HG02623 (cell line): ENCODE measurements around the gene OGDHL.
"Not testable (repeated sequence)": the region's sequence is repeated elsewhere in the genome, so short reads cannot be mapped to it uniquely, and the experiment has no call there.

Experiments used
- ATAC-seq: cut with Tn5 transposase; IDR thresholded peaks from one replicate; pipeline ENCODE4 v1.9.1; 2021; ENCODE audit warnings: moderate library complexity; ENCODE audit not compliant: unreplicated experiment

OGDHL gene

DNA sequence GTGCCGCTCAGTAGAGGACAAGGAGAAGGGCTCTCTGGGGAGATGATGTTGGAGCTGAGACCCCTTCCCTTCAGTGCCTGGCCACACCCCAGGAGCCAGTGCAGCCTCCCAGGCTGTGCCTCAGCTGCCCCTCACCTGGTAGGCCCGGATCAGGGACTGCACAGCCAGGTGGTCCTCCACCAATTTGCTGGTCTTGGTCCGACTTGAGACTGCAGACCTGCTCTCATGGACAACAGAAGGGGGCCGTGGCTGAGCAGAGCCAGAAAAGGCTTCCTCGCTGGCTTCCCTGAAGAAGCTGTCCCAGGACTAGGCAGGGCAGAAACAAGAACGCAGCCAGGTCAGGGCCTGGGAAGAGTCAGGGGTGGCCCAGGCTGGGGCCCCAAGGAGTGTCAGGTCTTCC lies 5.5 kb downstream of the OGDHL start:
- ATAC-seq: no peak

DNA sequence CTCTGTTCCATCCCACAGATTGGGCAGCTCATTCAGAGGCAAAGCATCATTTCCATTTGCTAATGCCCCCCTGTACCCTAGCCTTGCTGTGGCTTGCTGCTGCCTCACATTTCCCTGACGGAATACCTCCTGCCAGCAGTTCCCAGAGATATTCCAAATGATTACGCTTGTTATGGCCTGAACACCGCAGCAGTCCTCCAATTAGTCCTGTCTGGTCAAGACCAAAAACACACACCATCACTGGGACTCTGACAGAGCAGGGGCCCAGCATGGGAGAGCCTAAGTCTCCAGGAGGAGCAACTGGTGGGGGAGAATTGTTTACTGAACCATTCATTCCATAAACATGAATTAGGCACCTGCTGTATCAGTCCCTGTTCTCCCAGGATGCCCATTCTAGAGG lies 6.1 kb downstream of the OGDHL start:
- no peak for ATAC-seq

DNA sequence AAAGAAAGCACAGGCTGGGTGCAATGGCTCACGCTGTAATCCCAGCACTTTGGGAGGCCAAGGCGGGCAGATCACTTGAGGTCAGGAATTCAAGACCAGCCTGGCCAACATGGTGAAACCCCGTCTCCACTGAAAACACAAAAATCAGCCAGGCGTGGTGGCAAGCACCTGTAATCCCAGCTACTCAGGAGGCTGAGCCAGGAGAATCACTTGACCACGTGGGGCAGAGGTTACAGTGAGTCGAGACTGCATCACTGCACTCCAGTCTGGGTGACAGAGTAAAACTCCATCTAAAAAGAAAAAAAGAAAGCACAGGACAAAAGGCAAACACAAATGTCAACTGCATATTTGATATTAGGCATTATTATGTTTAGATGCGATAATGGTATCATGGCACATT lies 7.2 kb downstream of the OGDHL start:
- ATAC-seq: not testable (repeated sequence)

DNA sequence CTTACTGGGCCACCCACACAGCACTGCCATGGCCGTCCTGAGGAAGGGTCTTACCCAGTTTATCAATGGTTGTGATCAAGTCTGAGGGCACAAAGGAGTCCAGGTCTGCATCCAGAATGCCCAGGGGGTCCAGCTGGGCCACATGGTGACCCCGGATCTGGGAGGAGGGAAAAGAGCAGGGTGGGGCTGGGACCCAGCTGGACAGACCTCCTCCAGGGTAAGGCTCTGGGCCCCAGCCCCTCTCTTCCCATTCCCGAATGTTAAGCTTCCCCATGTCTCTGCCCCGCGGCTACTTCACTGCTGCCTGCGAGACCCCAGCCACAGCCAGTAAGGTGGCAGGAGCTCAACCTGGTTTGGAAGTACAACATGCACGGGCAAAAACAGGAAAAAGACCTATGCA lies 9.5 kb downstream of the OGDHL start:
- no peak for ATAC-seq

DNA sequence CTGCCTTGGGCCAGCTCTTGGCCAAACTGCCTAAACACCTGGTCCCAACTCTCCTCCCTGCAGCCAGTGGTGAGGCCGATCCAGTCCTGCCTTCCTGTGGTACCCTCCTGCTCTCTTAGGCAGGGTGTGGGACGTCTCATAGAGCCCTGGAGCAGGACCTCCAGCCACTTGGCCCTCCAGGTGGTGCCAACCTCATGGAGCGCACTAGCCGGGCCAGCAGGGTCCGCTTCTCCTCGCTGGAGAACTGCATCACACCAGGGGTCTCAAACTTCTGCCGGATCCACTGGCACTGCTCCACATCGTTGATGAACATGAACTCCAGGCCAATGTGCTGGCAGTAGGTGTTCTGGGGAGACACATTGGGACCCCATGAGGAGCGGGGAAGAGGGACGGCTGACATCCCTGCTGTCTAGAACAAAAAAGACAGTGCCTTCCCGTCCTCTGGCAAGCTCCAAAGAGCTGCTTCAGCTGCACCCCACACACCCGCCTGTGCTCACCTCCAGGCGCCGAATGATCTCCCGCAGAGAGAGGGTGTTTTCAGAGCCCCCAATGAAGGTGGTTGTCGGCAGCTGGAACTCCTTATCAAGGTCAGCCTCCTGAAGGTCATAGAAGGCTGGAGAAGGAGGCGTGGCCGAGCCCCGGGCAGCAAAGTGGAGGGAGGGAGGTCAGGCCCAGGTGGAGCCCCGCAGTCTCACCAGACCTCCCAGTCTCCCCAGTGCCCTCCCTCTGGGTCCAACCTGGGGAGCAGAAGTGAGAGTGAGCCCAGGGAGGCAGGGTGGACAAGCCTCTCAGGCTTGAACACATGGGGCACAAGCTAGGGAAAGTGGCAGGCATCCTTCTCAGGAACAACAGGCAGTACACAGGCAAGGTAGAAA lies 10.2 kb downstream of the OGDHL start:
- ATAC-seq: no peak

DNA sequence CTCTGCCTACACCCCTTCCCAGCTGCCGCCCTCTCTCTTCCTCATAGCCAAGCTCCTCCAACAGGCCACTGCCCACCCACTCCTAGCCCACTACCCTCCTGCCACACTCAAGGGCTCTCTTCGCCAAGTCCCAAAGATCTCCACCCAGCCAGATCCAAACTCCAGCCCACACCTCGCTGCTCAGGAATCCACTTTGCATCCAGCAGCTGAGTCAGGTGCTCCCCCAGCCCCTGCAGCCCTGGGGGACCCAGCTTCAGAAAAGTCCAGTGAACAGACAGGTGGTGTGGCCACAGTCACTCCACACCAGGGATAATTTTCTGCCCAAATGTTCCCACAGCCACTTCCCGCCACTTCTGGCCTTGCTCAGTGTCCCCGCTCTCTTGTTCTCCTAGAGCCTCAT lies 10.9 kb downstream of the OGDHL start:
- no peak for ATAC-seq

DNA sequence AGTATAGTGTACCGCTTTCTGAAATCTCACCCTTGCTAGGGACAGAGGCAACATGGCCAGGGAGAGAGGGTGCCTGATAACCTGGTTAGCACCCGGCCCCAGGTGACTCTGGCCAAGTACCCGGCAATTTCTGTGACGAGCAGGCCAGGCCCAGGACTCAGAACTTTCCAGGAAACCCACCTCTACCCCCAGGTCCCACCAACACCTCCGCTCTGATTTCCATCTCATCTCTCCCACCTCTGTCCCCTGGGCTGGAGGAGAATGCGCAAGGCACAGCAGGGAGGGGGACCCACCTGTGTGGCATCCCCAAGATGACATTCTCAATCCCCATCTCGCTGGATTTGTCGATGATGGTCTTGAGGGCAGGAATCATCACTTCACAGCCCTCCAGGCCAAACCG lies 11.6 kb downstream of the OGDHL start:
- ATAC-seq: no peak

DNA sequence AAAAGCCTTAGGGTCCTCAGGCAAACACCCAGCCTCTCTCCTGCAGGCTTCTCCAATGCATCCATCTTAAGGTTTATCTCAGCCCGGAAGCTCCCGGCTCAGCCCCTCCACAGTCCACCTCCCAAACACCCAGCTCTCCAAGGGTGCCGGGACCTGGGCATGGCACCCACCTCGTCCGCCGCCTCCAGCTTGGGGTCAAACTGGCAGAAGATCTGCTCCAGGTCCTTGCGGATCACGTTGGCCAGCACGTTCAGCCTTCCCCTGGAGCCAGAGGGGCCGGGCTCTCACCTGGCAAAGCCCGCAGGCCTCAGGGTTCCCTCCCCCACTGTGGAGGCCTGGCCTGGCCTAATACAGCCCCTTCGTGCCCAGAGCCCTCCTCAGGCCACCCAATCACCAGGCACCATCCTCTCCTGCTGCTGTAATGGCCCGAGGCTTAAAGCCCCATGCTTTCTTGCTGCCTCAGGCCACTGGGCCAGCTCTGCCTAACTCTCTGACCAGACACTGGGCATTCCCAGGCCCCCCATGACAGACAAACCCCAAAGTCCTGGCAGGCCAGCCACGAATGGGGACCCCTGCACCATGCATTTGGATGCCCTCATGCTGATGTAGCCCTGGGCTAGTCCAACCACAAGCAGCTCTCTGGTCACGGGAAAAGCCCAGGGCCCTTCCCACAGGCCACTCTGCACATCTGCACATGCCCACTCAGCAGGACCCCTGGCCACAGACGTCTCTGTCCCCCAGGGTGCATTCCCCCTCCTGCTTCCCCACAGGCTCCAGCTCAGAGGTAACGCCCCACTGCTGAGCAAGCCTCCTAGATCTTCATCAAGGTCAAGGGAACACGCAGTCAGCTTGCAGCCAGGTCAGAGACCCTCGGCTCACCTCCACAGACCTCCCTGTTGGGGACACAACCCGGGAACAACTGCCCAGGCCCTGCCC lies 12.3 kb downstream of the OGDHL start:
- no peak for ATAC-seq

DNA sequence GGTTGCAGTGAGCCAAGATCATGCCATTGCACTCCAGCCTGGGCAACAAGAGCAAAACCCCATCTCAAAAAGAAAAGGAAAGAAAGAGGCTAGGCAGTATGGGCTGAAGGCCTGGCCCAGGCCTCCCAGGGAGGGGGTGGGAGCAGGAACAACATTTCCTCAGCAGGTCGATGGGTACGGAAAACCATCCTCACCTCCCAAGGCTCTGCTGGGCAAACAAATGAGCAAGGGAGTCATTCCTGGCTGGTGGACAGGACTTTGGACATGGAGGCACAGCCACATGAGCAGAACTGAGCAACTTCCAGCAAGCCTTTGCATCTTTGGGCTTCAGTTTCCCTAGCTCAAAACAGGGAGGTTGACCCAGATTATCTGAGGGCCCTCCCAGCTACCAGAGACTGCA lies 13.0 kb downstream of the OGDHL start:
- ATAC-seq: no peak

DNA sequence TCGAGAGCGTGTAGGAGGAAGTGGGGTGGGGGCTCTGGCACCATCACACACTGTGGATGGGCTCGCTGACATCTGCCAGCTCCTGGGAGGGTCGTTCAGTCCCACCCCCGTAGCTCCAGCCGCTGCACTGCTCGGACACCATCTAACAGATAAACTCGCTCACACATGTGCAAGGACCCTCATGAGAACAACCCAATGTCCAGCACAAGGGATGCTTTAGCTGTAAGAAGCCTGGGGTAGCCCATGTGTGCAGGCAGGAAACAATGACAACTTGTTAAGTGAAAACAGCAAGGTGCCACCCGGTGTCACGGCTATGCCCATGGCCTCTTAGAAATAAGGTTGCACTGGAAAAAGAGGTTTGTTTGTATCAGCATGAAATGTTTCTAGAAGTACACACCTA lies 14.1 kb downstream of the OGDHL start:
- ATAC-seq: no peak

DNA sequence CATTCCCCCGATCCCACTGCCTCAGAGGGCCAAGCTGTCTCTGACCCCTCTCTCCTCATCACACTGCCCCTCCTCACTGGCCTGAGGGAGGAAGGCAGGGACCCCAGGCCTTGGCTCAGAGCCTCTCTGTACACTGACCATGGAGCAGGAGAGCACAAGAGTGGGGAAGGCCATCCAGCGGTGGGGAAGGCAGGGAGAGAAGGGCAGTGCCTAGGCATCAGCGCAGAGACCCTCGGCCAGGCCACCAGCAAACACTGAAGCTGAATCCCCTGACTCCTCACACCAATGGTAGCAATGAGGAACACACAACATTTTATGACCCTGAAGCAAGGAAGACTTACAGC lies 14.8 kb downstream of the OGDHL start:
- no peak for ATAC-seq

DNA sequence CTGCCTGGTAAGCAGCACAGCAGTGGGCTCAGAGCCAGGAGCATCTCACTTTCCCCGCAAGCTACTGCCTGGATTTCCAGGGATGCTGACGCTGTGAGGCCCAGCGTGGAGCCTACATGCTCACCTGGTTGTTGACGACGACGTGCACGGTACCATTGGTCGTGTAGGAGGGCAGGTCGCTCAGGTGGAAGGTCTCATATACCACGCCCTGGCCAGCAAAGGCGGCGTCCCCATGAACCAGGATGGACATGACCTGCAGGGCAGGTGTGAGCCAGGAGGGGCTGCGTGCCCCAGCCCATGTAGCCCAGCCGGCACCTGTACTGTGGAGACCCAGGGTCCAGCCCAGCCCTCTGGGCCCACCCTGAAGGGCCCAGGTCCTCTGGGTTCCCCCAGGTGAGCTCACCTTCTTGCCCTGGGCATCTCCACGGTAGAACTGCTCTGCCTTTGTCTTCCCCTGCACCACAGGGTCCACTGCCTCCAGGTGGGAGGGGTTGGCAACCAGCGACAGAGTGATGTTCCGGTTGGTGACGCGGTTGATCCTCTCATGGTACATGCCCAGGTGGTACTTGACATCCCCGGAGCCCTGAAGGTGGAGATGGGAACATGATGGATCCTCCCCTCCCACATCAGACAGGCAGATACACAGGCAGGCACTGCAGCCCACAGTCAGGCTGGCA lies 15.4 kb downstream of the OGDHL start:
- no peak for ATAC-seq

DNA sequence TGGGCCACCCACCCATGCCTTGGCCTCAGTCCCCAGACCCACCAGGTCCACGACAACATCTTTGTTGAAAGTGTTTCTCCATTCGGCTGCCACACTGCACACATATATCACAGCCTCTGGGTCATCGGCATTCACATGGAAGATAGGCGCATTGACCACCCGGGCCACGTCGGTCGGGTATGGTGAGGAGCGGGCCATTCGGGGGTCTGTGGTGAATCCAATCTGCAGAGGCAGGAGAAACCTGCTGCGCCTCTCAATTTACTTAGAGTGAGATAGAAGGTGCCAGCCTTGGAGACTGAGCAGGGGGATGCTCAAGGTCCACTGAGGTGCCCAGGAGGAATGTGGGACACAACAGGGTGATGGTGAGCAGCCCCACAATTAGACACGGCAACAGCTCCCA lies 16.4 kb downstream of the OGDHL start:
- no peak for ATAC-seq

DNA sequence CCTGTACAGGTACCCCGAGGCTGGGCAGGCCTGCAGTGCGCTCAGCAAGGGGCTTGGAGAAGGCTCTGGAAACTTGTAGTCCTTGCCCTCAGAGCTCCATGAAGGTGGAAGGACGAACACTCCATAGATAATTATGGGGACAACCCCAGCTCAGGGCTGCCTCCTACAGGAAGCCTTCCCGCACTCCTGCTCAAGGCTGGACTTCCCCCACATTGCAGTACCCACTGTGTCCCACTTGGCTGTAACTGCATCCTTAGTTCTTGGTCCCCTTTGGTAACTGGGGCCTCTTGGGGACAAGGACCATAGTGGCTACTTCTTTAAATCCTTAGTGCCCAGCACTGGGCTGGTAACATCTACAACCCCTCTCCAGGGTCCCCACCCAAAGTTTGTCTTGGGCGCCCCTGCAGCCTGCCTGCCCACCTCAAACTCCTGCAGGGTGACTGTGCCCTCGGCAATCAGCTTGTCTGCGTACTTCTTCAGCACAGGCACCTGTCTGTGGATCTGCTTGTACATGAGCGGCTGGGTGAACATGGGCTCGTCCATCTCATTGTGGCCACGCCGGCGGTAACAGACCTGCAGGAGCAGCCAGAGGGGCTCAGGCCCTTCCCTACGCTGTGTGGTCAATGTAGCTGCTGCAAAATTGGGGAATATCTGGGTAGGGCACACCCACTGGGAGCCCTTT lies 17.1 kb downstream of the OGDHL start:
- no peak for ATAC-seq

DNA sequence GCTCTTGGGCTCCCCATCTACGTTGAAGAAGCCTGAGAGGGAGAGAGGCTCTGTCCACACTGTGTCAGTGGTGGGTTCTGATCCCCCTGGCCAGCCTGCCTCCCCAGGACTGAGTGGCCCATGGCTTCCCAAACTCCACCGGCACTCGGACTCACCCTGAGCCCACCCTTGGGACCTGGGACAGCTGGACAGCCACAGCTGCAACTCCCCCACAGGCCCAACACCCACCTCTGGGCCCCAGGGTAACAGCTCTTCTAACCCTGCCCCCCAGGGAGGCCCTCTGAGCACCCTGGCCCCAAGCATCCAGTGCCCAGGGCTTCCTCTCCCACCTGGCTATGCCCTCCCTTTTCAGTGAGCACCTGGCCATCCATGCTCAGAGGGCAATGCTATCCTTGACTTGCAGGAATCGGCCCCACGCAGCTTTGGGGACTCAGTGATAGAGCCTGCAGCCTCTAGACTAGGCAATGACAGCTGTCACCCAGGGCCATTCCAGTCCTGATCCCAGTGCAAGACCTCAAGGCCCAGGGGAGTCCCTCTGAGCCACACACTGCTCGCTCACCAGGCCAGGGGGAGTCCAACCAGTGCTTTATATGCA lies 17.9 kb downstream of the OGDHL start:
- no peak for ATAC-seq

DNA sequence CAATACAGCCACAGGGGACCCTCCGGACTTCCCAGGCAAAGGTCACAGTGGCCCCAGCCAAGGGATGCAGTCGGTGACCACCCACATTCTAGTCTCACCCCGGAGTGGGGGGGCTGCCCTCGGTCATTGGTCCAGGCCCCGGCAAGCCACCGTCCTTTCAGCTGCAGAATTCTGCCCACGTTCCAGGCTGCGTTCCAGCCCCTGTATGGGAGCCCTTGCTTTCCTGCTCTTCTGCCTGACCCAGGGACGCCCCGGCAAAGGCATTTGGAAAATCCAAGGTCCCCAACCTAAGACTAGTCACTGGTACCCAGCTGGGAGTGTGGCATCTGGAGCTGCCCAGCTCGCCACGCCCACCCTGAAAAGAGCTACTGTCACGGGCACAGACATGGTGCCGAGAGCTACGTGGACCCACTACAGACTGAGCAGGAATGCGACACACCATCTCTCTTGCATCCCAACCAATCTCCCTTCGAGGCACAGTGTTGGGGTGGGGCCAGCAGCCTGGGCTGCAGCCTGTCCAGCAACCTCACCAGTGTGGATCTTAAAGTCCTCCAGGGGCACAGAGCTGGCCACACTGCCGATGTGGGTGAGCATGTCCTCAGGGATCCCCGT lies 18.6 kb downstream of the OGDHL start:
- no peak for ATAC-seq

DNA sequence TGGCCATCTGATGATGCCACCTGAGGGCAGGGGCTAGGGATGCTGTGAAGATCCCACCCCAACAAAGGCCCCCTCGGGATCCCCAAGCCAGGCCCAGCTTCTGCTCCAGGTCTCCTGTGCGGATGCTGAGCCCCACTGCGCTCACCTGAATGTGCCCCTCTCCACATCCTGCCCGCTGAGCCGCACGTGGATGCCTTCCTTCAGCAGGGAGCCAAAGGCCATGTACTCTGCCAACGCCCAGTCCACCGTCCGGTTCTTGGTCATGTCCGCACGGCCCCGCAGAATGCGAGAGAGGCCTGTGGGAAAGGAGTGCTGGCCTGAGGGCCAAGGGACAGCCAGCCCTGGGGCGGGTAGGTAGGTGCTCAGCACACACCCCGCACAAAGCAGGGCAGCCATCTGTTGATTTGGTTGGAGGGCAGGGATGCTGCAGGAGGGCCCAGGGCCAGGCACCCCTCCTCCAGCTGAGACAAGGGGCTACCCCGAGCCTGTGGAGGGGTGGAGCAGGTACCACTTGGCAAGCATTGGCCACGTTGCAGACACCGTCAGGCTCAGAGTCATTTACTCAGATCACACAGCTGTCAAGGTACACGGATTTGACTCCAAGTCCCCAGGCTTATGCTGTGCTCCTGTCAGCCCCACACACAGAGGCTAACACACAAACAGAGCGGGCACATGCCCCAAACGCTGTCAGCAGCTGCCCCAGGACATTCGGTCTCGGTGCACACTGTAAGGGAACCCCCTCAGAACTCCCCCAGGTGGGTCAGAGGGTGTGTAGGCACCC lies 19.2 kb downstream of the OGDHL start:
- no peak for ATAC-seq

DNA sequence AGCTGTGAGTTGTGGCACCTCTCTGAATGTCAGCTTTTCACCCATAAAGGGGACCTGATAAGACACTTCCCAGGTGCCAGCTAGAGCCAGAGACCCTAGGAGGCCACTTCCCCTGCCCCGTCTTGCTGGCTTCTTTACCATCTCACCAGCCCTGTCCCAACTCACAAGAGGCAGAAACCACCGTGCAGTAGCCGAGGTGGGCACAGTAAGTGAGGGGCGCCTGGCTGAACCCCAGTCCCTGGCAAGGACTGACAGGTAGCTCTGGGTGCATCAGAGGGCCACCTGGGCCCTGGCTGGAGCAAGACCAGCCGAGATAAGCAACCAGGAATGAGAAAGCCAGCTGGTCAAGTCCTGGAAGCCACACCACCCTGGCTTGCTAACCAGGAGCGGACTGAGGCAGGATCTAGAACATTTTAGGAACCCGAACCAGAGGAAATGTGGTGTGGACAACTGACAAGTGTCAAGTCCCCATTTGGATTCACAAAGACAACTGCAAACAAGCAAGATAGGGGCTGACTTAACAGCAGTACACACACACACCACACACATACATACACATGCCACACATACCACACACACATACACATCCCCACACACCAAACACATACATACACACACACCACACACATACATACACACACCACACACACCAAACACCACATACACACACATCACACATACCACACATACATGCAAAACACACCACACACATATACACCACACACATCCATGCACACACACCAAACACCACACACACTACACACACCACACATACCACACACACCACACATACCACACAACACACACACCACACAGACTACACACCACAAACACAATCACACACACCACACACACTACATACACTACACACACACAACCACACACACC lies 20.8 kb downstream of the OGDHL start:
- ATAC-seq: no peak
